A673 (cell line): ENCODE data around the gene ULBP3. TPM values are rescaled to one million over a fixed set of nuclear protein-coding genes. Genes with fewer than 3 reads are reported as not detected.

ENCODE experiments used
- BruUV-seq: library from RNA; stranded (reverse); fragments of 400-500 nt; replicated peaks from 2 replicates; lab custom pipeline; 2021; lab: Mats Ljungman, UMichigan
- CTCF ChIA-PET: fragments of 300-600 bp; sonication (Branson Sonifier 250); formaldehyde crosslinking; loops from one replicate; lab custom pipeline; 2022; ENCODE audit warnings: antibody characterized with exemption; lab: Charles Lee
- POLR2A ChIA-PET: fragments of 300-600 bp; sonication (Branson Sonifier 250); formaldehyde crosslinking; loops from one replicate; lab custom pipeline; 2022; ENCODE audit warnings: antibody characterized with exemption; ENCODE audit not compliant: low non-redundant PET; lab: Charles Lee
- DNase-seq: peaks from one replicate; pipeline ENCODE4 v3.0.0-alpha.2; 2015; ENCODE audit warnings: low spot score
- H3K27ac ChIP-seq: fragments of 200-600 bp; sonication (generic); 2 replicates; pipeline ENCODE4 v1.5.1; 2016; ENCODE audit warnings: mixed run types, low read depth, mild to moderate bottlenecking, mixed read lengths, antibody characterized with exemption, low read length; ENCODE audit not compliant: poor library complexity, severe bottlenecking
- H3K27me3 ChIP-seq: fragments of 200-600 bp; sonication (generic); replicated peaks from 2 replicates; pipeline ENCODE4 v1.6.1; 2017; ENCODE audit warnings: mixed run types, low read depth, mild to moderate bottlenecking, mixed read lengths, antibody characterized with exemption, low read length; ENCODE audit not compliant: insufficient read depth, poor library complexity
- H3K36me3 ChIP-seq: fragments of 200-600 bp; sonication (generic); 2 replicates; pipeline ENCODE4 v1.6.1; 2016; ENCODE audit warnings: mixed run types, mild to moderate bottlenecking, mixed read lengths, antibody characterized with exemption, low read length; ENCODE audit not compliant: insufficient read depth, poor library complexity, severe bottlenecking
- H3K4me1 ChIP-seq: fragments of 200-600 bp; sonication (generic); 2 replicates; pipeline ENCODE4 v1.6.1; 2017; ENCODE audit warnings: mixed run types, mild to moderate bottlenecking, mixed read lengths, antibody characterized with exemption, low read length; ENCODE audit not compliant: insufficient read depth, poor library complexity, severe bottlenecking
- H3K4me3 ChIP-seq: fragments of 200-600 bp; sonication (generic); 2 replicates; pipeline ENCODE4 v1.5.1; 2016; ENCODE audit warnings: low read depth, mixed run types, mild to moderate bottlenecking, mixed read lengths, low read length; ENCODE audit not compliant: poor library complexity, severe bottlenecking
- H3K9me3 ChIP-seq: fragments of 200-600 bp; sonication (generic); 2 replicates; pipeline ENCODE4 v1.6.1; 2016; ENCODE audit warnings: mixed run types, low read depth, mild to moderate bottlenecking, mixed read lengths, antibody characterized with exemption, low read length; ENCODE audit not compliant: poor library complexity, severe bottlenecking
- CTCF ChIP-seq: fragments of 300-800, 200-600 bp; sonication (generic); conservative IDR thresholded peaks from 2 replicates; pipeline ENCODE4 v1.5.1; 2017; ENCODE audit warnings: low read depth, mild to moderate bottlenecking, antibody characterized with exemption, low read length, moderate library complexity, mixed read lengths
- EZH2 ChIP-seq: fragments of 200-600 bp; sonication (generic); IDR thresholded peaks from 2 replicates; pipeline ENCODE4 v1.6.1; 2017; ENCODE audit warnings: borderline replicate concordance, low read depth, mild to moderate bottlenecking, mixed read lengths, antibody characterized with exemption, low read length; ENCODE audit not compliant: poor library complexity, severe bottlenecking
- intact Hi-C: fragments of 100-400 bp; cut with micrococcal nuclease; formaldehyde crosslinking; loops from one replicate; pipeline ENCODE4 v1.10.0; 2022; ENCODE audit not compliant: unreplicated experiment
- total RNA-seq: library from RNA; stranded (reverse); gene quantifications from 2 replicates; pipeline ENCODE4 v1.2.3, GENCODE V29; 2021

Gene ULBP3
- total RNA-seq, 1 experiment from 2014 or later, result 1.6 TPM

GRCh38 chr6:150053450-150053849 is 15.5 kb downstream of the ULBP3 start:
- Histone ChIP-seq H3K4me1 (no peaks in the 10 kb centered on the region), H3K9me3 (no peaks in the 10 kb centered on the region), H3K27ac (no peak overlapping the region), H3K27me3 (peaks cover 73% of the 10 kb centered on the region), H3K36me3 (no peaks in the 10 kb centered on the region), H3K4me3 (no peak overlapping the region)
- CTCF ChIA-PET, result interaction anchor here (0.8 kb wide), 1 partner anchor 11 kb away, joined by 6 read pairs; no protein-coding TSS in a partner anchor
- TF ChIP-seq EZH2 (no peak), CTCF (no peak)
- no peak for DNase-seq
- intact Hi-C loops, result loop anchor here (2.0 kb wide), 1 partner anchor 19 kb away; no protein-coding TSS in a partner anchor
- BruUV-seq, result no TSS peak
- POLR2A ChIA-PET, result no interaction called here

GRCh38 chr6:150050846-150051245 is 18.1 kb downstream of the ULBP3 start:
- POLR2A ChIA-PET, result no interaction called here
- Histone ChIP-seq H3K36me3 (no peaks in the 10 kb centered on the region), H3K4me1 (no peaks in the 10 kb centered on the region), H3K27me3 (peaks cover 47% of the 10 kb centered on the region), H3K27ac (no peak overlapping the region), H3K4me3 (no peak overlapping the region), H3K9me3 (no peaks in the 10 kb centered on the region)
- DNase-seq, result no peak
- BruUV-seq, result no TSS peak
- intact Hi-C loops, result no loop called here
- TF ChIP-seq EZH2, result no peak
- no peak for TF ChIP-seq CTCF
- CTCF ChIA-PET, result no interaction called here

- DNase-seq, result no peak
- intact Hi-C loops, result no loop called here
- H3K4me1 ChIP-seq, result no peaks in the 10 kb centered on the region
- H3K4me3 ChIP-seq, result no peak overlapping the region
- no peaks in the 10 kb centered on the region for H3K36me3 ChIP-seq
- H3K9me3 ChIP-seq, result no peaks in the 10 kb centered on the region
- no peak overlapping the region for H3K27ac ChIP-seq
- ChIA-PET POLR2A (no interaction called here), CTCF (no interaction called here)
- no TSS peak for BruUV-seq
- H3K27me3 ChIP-seq, result peaks cover 23% of the 10 kb centered on the region
- no peak for TF ChIP-seq CTCF
- no peak for TF ChIP-seq EZH2
Measured at GRCh38 chr6:150048099-150048498, 20.8 kb downstream of the ULBP3 start.
